ENCODE data around the gene FGD3. TPM values are rescaled to one million over a fixed set of nuclear protein-coding genes. Genes with fewer than 3 reads are reported as not detected.

The FGD3 gene
- total RNA-seq, 1 donor from 2014 or later, result 0.58 TPM

DNA sequence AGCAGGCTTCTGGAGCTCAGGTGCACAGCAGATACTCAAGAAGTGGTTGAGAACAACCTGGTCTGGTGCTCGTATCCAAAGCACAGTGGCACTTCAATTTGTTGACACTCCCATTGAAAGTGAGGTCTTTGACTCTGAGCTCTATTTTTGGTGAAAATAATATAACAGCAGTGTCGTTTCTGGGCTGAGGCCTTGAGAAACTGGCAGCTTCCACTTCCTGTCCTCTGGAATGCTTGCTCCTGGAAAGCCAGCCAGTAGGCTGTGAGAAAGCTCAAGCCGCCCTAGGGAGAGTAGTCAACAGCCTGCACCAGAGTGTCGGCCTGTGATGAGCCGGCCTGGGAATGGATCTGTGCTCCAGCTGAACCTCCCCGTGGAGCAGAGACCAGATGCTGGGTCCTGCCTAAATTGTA is 104.4 kb downstream of the FGD3 start:
- H3K4me3 ChIP-seq (ENCODE audit: low read depth, low read length), result no peak overlapping the region
- no peak for DNase-seq (ENCODE audit: low read depth)
- no peak for TF ChIP-seq CTCF (conservative IDR thresholded peaks at IDR 0.05; ENCODE audit: low read depth, low read length)

- no peak for DNase-seq (ENCODE audit: low read depth)
- no peak overlapping the region for H3K4me3 ChIP-seq (ENCODE audit: low read depth, low read length)
- TF ChIP-seq CTCF (conservative IDR thresholded peaks at IDR 0.05; ENCODE audit: low read depth, low read length), result no peak
Observed at GRCh38 chr9:93052791-93053540, 105.6 kb downstream of the FGD3 start.

- no peak overlapping the region for H3K4me3 ChIP-seq (ENCODE audit: low read depth, low read length)
- TF ChIP-seq CTCF (conservative IDR thresholded peaks at IDR 0.05; ENCODE audit: low read depth, low read length), result no peak
- DNase-seq (ENCODE audit: low read depth), result no peak
Observed at GRCh38 chr9:93053781-93054331, 106.5 kb downstream of the FGD3 start.

DNA sequence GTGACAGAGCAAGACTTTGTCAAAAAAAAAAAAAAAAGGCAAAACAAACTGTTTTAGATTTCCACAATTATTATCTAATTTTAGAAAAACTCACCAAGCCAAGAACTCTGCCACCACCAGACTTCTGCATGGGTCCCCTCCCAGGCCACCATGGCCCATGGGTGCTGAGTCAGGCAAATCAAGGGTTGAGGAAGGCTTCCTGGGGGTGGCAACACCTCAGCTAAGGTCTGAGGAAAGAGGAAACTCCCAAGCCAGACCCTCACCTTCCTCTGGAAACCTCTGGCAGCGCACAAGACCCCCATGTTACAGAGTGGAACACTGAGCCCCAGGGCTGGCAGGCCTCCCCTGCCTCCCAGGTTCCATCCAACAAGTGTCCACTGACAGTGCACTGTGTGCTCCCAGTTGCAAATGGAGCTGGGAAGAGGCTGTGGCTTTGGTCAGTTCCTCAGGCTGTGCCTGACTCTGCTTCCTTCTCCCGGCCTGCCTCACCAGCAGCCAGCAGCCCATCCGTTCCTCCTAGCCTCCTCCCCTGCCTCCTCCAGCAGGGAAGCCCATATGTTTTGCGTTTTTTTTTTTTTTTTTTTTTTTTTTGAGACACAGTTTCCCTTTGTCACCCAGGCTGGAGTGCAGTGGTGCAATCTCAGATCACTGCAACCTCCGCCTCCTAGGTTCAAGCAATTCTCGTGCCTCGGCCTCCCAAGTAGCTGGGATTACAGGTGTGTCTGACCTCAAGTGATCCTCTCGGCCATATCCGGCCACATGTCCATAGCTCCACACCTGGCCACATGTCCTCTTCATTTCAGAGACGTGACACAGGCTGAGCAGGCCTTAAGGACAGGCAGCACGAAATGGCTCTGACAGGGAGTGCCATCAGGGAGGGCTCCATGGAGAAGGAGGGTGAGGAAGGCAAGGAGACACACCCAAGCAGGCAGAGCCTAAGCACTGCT is 107.7 kb downstream of the FGD3 start:
- TF ChIP-seq CTCF (conservative IDR thresholded peaks at IDR 0.05; ENCODE audit: low read depth, low read length), result no peak
- no peak overlapping the region for H3K4me3 ChIP-seq (ENCODE audit: low read depth, low read length)
- no peak for DNase-seq (ENCODE audit: low read depth)

- no peak overlapping the region for H3K4me3 ChIP-seq (ENCODE audit: low read depth, low read length)
- DNase-seq (ENCODE audit: low read depth), result no peak
- TF ChIP-seq CTCF (conservative IDR thresholded peaks at IDR 0.05; ENCODE audit: low read depth, low read length), result no peak
Observed at GRCh38 chr9:93057042-93057702, 109.8 kb downstream of the FGD3 start.

DNA sequence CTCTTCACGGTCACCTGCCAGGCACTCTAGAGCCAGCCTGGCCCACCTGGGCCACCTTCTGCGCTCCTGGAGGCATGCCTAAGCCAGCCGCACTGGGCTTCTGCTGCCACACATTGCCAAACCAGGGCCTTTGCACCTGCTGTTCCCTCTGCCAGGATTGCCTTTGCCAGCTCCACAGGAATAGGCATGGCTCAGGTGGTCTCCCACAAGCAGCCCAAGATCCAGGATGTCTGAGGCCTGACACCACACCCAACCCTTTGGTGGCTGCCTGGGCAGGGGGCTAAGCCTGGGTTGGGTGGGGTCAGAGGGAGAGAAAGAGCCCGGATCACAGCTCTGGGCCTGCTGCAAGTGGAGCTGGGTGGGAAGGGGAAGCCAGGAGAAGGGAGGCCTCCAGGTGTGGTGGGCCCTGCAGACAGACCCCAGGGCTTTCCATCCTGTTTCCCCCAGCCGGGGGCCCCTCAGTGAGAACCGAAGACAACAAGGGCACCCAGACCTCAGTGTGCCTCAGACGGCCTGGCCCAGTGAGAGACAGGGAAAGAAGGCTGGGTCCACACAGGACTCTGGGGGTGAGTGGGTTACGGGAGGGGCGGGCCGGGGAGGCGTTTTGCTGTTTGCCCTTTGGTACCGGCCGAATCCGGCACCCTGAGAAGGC is 110.5 kb downstream of the FGD3 start:
- DNase-seq (ENCODE audit: low read depth), result no peak
- no peak for TF ChIP-seq CTCF (conservative IDR thresholded peaks at IDR 0.05; ENCODE audit: low read depth, low read length)
- H3K4me3 ChIP-seq (ENCODE audit: low read depth, low read length), result no peak overlapping the region

All from epithelial cell of proximal tubule (primary cell).